H9 (cell line): ENCODE measurements around the gene HIPK4. TPM values are rescaled to one million over a fixed set of nuclear protein-coding genes. Genes with fewer than 3 reads are reported as not detected.

Experiments used
- DNase-seq: peaks from one replicate; pipeline ENCODE4 v3.0.0-alpha.2; 2017
- H2AFZ ChIP-seq: one replicate; pipeline ENCODE4 v1.6.1; 2013; ENCODE audit warnings: mild to moderate bottlenecking, low read length, control low read depth, moderate library complexity
- H2AK5ac ChIP-seq: 2 replicates; pipeline ENCODE4 v1.6.1; 2013; ENCODE audit warnings: low read length, control low read depth, mixed read lengths; ENCODE audit not compliant: insufficient read length
- H2BK120ac ChIP-seq: one replicate; pipeline ENCODE4 v1.6.1; 2013; ENCODE audit warnings: low read depth, mild to moderate bottlenecking, low read length, control low read depth, inconsistent platforms; ENCODE audit not compliant: poor library complexity, severe bottlenecking
- H2BK12ac ChIP-seq: 2 replicates; pipeline ENCODE4 v1.6.1; 2013; ENCODE audit warnings: low read length, control low read depth, mixed read lengths, low read depth; ENCODE audit not compliant: insufficient read length
- H2BK15ac ChIP-seq: 2 replicates; pipeline ENCODE4 v1.6.1; 2013; ENCODE audit warnings: low read depth, low read length, control low read depth
- H2BK20ac ChIP-seq: one replicate; pipeline ENCODE4 v1.6.1; 2013; ENCODE audit warnings: low read depth, mild to moderate bottlenecking, low read length, control low read depth, inconsistent platforms; ENCODE audit not compliant: poor library complexity, severe bottlenecking
- H2BK5ac ChIP-seq: 2 replicates; pipeline ENCODE4 v1.6.1; 2013; ENCODE audit warnings: low read length, control low read depth, mixed read lengths; ENCODE audit not compliant: insufficient read length
- H3K14ac ChIP-seq: 2 replicates; pipeline ENCODE4 v1.6.1; 2013; ENCODE audit warnings: low read length, control low read depth; ENCODE audit not compliant: insufficient read depth
- H3K18ac ChIP-seq: 2 replicates; pipeline ENCODE4 v1.6.1; 2013; ENCODE audit warnings: low read depth, mild to moderate bottlenecking, mixed read lengths, low read length, control low read depth; ENCODE audit not compliant: insufficient read length
- H3K23ac ChIP-seq: 2 replicates; pipeline ENCODE4 v1.6.1; 2013; ENCODE audit warnings: low read length, control low read depth, mixed read lengths, low read depth; ENCODE audit not compliant: insufficient read length
- H3K23me2 ChIP-seq: 2 replicates; pipeline ENCODE4 v1.6.1; 2013; ENCODE audit warnings: low read depth, mild to moderate bottlenecking, mixed read lengths, low read length, control low read depth; ENCODE audit not compliant: insufficient read length, poor library complexity, severe bottlenecking
- H3K27ac ChIP-seq: 2 replicates; pipeline ENCODE4 v1.5.1; 2013; ENCODE audit warnings: low read length, control low read depth, mixed read lengths, low read depth; ENCODE audit not compliant: insufficient read length
- H3K27me3 ChIP-seq: 2 replicates; pipeline ENCODE4 v1.6.1; 2013; ENCODE audit warnings: low read length, control low read depth, inconsistent platforms; ENCODE audit not compliant: insufficient read depth
- H3K4ac ChIP-seq: 2 replicates; pipeline ENCODE4 v1.6.1; 2013; ENCODE audit warnings: low read depth, mild to moderate bottlenecking, control low read depth, inconsistent platforms, low read length, moderate library complexity
- H3K4me1 ChIP-seq: 2 replicates; pipeline ENCODE4 v1.6.1; 2013; ENCODE audit warnings: low read length, control low read depth, inconsistent platforms; ENCODE audit not compliant: insufficient read depth
- H3K4me2 ChIP-seq: 2 replicates; pipeline ENCODE4 v1.6.1; 2013; ENCODE audit warnings: low read length, control low read depth, mixed read lengths; ENCODE audit not compliant: insufficient read length, insufficient read depth
- H3K56ac ChIP-seq: 2 replicates; pipeline ENCODE4 v1.6.1; 2013; ENCODE audit warnings: low read depth, mild to moderate bottlenecking, mixed read lengths, low read length, control low read depth; ENCODE audit not compliant: insufficient read length
- H3K79me1 ChIP-seq: 2 replicates; pipeline ENCODE4 v1.6.1; 2013; ENCODE audit warnings: low read depth, mild to moderate bottlenecking, moderate library complexity, low read length, control low read depth, inconsistent platforms; ENCODE audit not compliant: insufficient read depth, poor library complexity, severe bottlenecking
- H3K79me2 ChIP-seq: 2 replicates; pipeline ENCODE4 v1.6.1; 2013; ENCODE audit warnings: low read length, control low read depth, inconsistent platforms; ENCODE audit not compliant: insufficient read depth
- H3K9ac ChIP-seq: 2 replicates; pipeline ENCODE4 v1.6.1; 2013; ENCODE audit warnings: low read length, control low read depth, mixed read lengths; ENCODE audit not compliant: insufficient read length; ENCODE audit errors: extremely low read depth
- H3K9me3 ChIP-seq: one replicate; pipeline ENCODE4 v1.6.1; 2013; ENCODE audit warnings: low read depth, low read length, inconsistent platforms; ENCODE audit not compliant: control insufficient read depth
- H3T11ph ChIP-seq: one replicate; pipeline ENCODE4 v1.6.1; 2013; ENCODE audit warnings: mild to moderate bottlenecking, low read length, control low read depth, inconsistent platforms
- H4K20me1 ChIP-seq: one replicate; pipeline ENCODE4 v1.6.1; 2013; ENCODE audit not compliant: control insufficient read depth, insufficient read length, insufficient read depth
- H4K5ac ChIP-seq: 2 replicates; pipeline ENCODE4 v1.6.1; 2013; ENCODE audit warnings: low read depth, mild to moderate bottlenecking, mixed read lengths, low read length, control low read depth; ENCODE audit not compliant: insufficient read length
- H4K8ac ChIP-seq: replicated peaks from 2 replicates; pipeline ENCODE4 v1.6.1; 2013; ENCODE audit warnings: low read length, control low read depth, mixed read lengths, low read depth; ENCODE audit not compliant: insufficient read length
- H4K91ac ChIP-seq: 2 replicates; pipeline ENCODE4 v1.6.1; 2013; ENCODE audit warnings: low read depth, mild to moderate bottlenecking, moderate library complexity, mixed read lengths, low read length, control low read depth; ENCODE audit not compliant: insufficient read length
- H3K27ac Mint-ChIP-seq, 3 experiments: 2 replicates in 2 of 3; 3 replicates in 1 of 3; pipeline ENCODE4 v1.8.0; 2020 to 2021; ENCODE audit warnings: mixed read lengths in 3 of 3, mild to moderate bottlenecking in 1 of 3, moderate library complexity in 1 of 3
- H3K27me3 Mint-ChIP-seq: 2 replicates; pipeline ENCODE4 v1.8.0; 2021; ENCODE audit warnings: low read depth, mild to moderate bottlenecking, moderate library complexity, mixed read lengths
- H3K36me3 Mint-ChIP-seq, 3 experiments: 2 replicates in 2 of 3; 3 replicates in 1 of 3; pipeline ENCODE4 v1.8.0; 2020 to 2021; ENCODE audit warnings: low read depth in 3 of 3, mixed read lengths in 3 of 3; ENCODE audit not compliant: insufficient read depth in 1 of 3
- H3K4me1 Mint-ChIP-seq, 2 experiments: 2 replicates each; pipeline ENCODE4 v1.8.0; 2020; ENCODE audit warnings: mixed read lengths in 2 of 2
- H3K4me3 Mint-ChIP-seq, 2 experiments: 2 replicates in 1 of 2; 3 replicates in 1 of 2; pipeline ENCODE4 v1.8.0; 2020 to 2021; ENCODE audit warnings: mild to moderate bottlenecking in 2 of 2, mixed read lengths in 2 of 2, moderate library complexity in 1 of 2
- H3K9me3 Mint-ChIP-seq, 2 experiments: 2 replicates in 1 of 2; 3 replicates in 1 of 2; pipeline ENCODE4 v1.8.0; 2020; ENCODE audit warnings: mild to moderate bottlenecking in 2 of 2, mixed read lengths in 2 of 2, moderate library complexity in 1 of 2
- CTCF ChIP-seq: fragments of 200-600 bp; sonication (generic); conservative IDR thresholded peaks from 3 replicates; pipeline ENCODE4 v1.8.0; 2021; ENCODE audit warnings: antibody characterized with exemption, mild to moderate bottlenecking
- WGBS: extraction: QIAGEN DNeasy Blood & Tissue Kit; methylation state at CpG from one replicate; pipeline ENCODE4 v1.1.7; 2013; ENCODE audit warnings: missing lambda C conversion rate, low lambda C conversion rate, mixed read lengths; ENCODE audit not compliant: insufficient read length; ENCODE audit errors: extremely low coverage; 5-methylcytosine and 5-hydroxymethylcytosine counted together
- total RNA-seq: library from RNA; stranded (reverse); gene quantifications from 2 replicates; pipeline ENCODE4 v1.2.1, GENCODE V29; 2021

HIPK4 gene
- total RNA-seq, 1 experiment from 2014 or later, result 0.15 TPM

- Histone ChIP-seq H3K9me3 (no peaks in the 10 kb centered on the region), H3K56ac (no peak overlapping the region), H3K27ac (no peak overlapping the region), H2BK120ac (no peak overlapping the region), H4K91ac (no peak overlapping the region), H3K79me1 (no peaks in the 10 kb centered on the region), H2BK20ac (no peak overlapping the region), H3K9ac (no peak overlapping the region), H3K4ac (no peak overlapping the region), H2BK5ac (no peak overlapping the region), H3K23me2 (peaks cover 8% of the 10 kb centered on the region), H3K18ac (no peak overlapping the region), H4K8ac (no peak overlapping the region), H3K79me2 (no peaks in the 10 kb centered on the region), H3K4me1 (no peaks in the 10 kb centered on the region), H3T11ph (no peak overlapping the region), H2AK5ac (no peak overlapping the region), H2AFZ (no peak overlapping the region), H2BK15ac (no peak overlapping the region), H4K5ac (no peak overlapping the region), H2BK12ac (no peak overlapping the region), H3K27me3 (no peaks in the 10 kb centered on the region; the same call in 1 of the 2 replicates), H4K20me1 (no peaks in the 10 kb centered on the region), H3K23ac (no peak overlapping the region), H3K14ac (no peak overlapping the region; the same call in 1 of the 2 replicates), H3K4me2 (peak overlapping the region; percentile 15)
- Mint-ChIP-seq H3K4me1 (peaks cover 12 to 19% of the 10 kb centered on the region in 2 experiments), H3K9me3 (no peaks in the 10 kb centered on the region; a peak in 1 of 5 replicates), H3K36me3 (no peaks in the 10 kb centered on the region; a peak in 1 of 7 replicates), H3K4me3 (peak overlapping the region in 1 of 2 experiments; percentile 65; a peak in 4 of 5 replicates), H3K27ac (no peak overlapping the region), H3K27me3 (peaks cover 19% of the 10 kb centered on the region)
- WGBS, result no CpG with 5 or more reads among the region's 49 CpGs
- no peak for TF ChIP-seq CTCF
- peak; percentile 96 for DNase-seq
Observed at GRCh38 chr19:40398417-40399131, 8.6 kb upstream of the HIPK4 start.
